ENCODE results near the gene MED15. TPM values are rescaled to one million over a fixed set of nuclear protein-coding genes. Genes with fewer than 3 reads are reported as not detected.

Gene MED15
- total and polyA plus RNA-seq, 2 of the 8 experiments (the other 6 are each of a cell fraction or from before 2014, with no cell fraction given): 28.3 to 57.1 TPM

DNA sequence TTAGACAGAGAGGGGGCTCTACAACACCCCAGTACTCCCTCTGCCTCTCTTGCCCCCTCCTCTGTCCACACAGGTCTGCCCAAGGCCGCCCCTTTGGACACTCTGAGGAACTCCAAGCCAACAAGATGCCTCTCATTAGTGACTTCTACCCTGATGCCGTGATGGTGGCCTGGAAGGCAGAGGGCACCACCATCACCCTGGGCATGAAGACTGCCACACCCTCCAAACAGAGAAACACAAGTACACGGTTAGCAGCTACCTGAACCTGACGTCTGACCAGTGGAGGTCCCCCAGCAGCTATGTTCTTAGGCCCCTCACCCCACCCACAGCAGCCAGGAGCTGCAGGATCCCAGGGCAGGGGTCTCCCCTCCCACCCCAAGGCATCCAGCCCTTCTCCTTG lies 125.1 kb downstream of the MED15 start (continued):
- TF ChIP-seq CHD7 (IDR thresholded peaks at IDR 0.05; ENCODE audit: insufficient replicate concordance, low read length) (no peak), RBBP5 (IDR thresholded peaks at IDR 0.05; ENCODE audit: borderline replicate concordance, low read depth, low read length) (no peak), CREB1 (IDR thresholded peaks at IDR 0.05) (no peak), SUZ12 (IDR thresholded peaks at IDR 0.05; ENCODE audit: low read length) (no peak), CBX5 (IDR thresholded peaks at IDR 0.05; ENCODE audit: low read depth, low read length) (no peak), CTBP2 (IDR thresholded peaks at IDR 0.05; ENCODE audit: borderline replicate concordance, insufficient read depth, insufficient read length, low read length) (no peak)
- TF ChIP-seq, protein P1, sequence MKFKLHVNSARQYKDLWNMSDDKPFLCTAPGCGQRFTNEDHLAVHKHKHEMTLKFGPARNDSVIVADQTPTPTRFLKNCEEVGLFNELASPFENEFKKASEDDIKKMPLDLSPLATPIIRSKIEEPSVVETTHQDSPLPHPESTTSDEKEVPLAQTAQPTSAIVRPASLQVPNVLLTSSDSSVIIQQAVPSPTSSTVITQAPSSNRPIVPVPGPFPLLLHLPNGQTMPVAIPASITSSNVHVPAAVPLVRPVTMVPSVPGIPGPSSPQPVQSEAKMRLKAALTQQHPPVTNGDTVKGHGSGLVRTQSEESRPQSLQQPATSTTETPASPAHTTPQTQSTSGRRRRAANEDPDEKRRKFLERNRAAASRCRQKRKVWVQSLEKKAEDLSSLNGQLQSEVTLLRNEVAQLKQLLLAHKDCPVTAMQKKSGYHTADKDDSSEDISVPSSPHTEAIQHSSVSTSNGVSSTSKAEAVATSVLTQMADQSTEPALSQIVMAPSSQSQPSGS (IDR thresholded peaks at IDR 0.05; ENCODE audit: low read length): no peak

Measured in H1 (cell line).